ENCODE data around the gene ZNRF4.

DNA sequence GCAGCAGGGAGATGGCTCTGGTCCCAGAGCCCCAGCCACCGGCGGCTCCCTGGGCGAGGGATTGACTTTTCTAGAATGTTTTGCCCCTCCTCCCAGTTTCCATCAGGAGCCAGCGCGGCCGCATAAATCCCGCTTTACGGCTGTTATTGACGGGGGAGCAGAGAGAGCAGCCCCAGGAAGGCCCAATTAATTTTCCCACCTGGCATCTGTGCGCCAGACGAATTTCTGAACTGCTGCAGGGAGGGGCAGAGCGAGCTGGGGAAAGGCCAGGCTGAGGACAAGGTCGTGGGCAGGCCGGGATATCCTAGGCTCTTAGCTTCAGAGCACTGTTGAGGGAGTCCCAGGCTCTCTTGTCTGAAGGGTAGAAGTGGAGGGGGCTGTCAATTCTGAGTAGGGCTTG lies 24.7 kb downstream of the ZNRF4 start:
- TF ChIP-seq RELA (IDR thresholded peaks at IDR 0.05; ENCODE audit: borderline replicate concordance, partially characterized antibody): no peak
- TF ChIP-seq, protein P1, sequence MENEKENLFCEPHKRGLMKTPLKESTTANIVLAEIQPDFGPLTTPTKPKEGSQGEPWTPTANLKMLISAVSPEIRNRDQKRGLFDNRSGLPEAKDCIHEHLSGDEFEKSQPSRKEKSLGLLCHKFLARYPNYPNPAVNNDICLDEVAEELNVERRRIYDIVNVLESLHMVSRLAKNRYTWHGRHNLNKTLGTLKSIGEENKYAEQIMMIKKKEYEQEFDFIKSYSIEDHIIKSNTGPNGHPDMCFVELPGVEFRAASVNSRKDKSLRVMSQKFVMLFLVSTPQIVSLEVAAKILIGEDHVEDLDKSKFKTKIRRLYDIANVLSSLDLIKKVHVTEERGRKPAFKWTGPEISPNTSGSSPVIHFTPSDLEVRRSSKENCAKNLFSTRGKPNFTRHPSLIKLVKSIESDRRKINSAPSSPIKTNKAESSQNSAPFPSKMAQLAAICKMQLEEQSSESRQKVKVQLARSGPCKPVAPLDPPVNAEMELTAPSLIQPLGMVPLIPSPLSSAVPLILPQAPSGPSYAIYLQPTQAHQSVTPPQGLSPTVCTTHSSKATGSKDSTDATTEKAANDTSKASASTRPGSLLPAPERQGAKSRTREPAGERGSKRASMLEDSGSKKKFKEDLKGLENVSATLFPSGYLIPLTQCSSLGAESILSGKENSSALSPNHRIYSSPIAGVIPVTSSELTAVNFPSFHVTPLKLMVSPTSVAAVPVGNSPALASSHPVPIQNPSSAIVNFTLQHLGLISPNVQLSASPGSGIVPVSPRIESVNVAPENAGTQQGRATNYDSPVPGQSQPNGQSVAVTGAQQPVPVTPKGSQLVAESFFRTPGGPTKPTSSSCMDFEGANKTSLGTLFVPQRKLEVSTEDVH (IDR thresholded peaks at IDR 0.05; ENCODE audit: low read depth, partially characterized antibody): no peak
- TF ChIP-seq LARP7 (IDR thresholded peaks at IDR 0.05): no peak
- TF ChIP-seq FOS (IDR thresholded peaks at IDR 0.05; ENCODE audit: borderline replicate concordance, extremely low read depth, insufficient read length): no peak
- TF ChIP-seq, protein P2, sequence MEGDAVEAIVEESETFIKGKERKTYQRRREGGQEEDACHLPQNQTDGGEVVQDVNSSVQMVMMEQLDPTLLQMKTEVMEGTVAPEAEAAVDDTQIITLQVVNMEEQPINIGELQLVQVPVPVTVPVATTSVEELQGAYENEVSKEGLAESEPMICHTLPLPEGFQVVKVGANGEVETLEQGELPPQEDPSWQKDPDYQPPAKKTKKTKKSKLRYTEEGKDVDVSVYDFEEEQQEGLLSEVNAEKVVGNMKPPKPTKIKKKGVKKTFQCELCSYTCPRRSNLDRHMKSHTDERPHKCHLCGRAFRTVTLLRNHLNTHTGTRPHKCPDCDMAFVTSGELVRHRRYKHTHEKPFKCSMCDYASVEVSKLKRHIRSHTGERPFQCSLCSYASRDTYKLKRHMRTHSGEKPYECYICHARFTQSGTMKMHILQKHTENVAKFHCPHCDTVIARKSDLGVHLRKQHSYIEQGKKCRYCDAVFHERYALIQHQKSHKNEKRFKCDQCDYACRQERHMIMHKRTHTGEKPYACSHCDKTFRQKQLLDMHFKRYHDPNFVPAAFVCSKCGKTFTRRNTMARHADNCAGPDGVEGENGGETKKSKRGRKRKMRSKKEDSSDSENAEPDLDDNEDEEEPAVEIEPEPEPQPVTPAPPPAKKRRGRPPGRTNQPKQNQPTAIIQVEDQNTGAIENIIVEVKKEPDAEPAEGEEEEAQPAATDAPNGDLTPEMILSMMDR (IDR thresholded peaks at IDR 0.05 in 2 of 3, conservative IDR thresholded peaks at IDR 0.05 in 1 of 3; ENCODE audit: control insufficient read depth in 2 of 3, extremely low read depth in 1 of 3, insufficient read depth in 1 of 3, low read depth in 3 of 3, low read length in 3 of 3): no peak
- TF ChIP-seq EZH2 (IDR thresholded peaks at IDR 0.05; ENCODE audit: borderline replicate concordance, control insufficient read depth, low read depth, low read length): no peak
- TF ChIP-seq BHLHE40 (IDR thresholded peaks at IDR 0.05; ENCODE audit: borderline replicate concordance in 1 of 2, low read depth in 2 of 2, low read length in 1 of 2): no peak
- TF ChIP-seq SIN3A (IDR thresholded peaks at IDR 0.05; ENCODE audit: low read depth, low read length): no peak

Data from GM12878 (cell line).